Urinary bladder (tissue), 4 donors: ENCODE measurements around the gene NUMB. TPM values are rescaled to one million over a fixed set of nuclear protein-coding genes. Genes with fewer than 3 reads are reported as not detected.

Experiments used
- DNase-seq: peaks from one replicate; pipeline ENCODE4 v3.0.0-alpha.2; 2015; ENCODE audit errors: extremely low spot score
- H3K27ac ChIP-seq: one replicate; pipeline ENCODE4 v1.5.1; 2013; ENCODE audit warnings: low read depth, mild to moderate bottlenecking, moderate library complexity
- H3K36me3 ChIP-seq: one replicate; pipeline ENCODE4 v1.6.1; 2013; ENCODE audit warnings: mild to moderate bottlenecking, moderate library complexity; ENCODE audit not compliant: insufficient read depth
- H3K4me1 ChIP-seq: one replicate; pipeline ENCODE4 v1.6.1; 2013; ENCODE audit warnings: mild to moderate bottlenecking, moderate library complexity; ENCODE audit not compliant: insufficient read depth
- H3K4me3 ChIP-seq: one replicate; pipeline ENCODE4 v1.5.1; 2013; ENCODE audit warnings: low read depth, low read length
- WGBS: extraction: QIAGEN DNeasy Blood & Tissue Kit; methylation state at CpG from one replicate; pipeline ENCODE4 v1.1.7; 2013; 5-methylcytosine and 5-hydroxymethylcytosine counted together
- polyA plus RNA-seq: library from polyadenylated mRNA; stranded (reverse); fragments of 200-250 nt; gene quantifications from one replicate; pipeline ENCODE4 v1.2.3, GENCODE V29; 2013
- total RNA-seq: library from RNA; depleted of rRNA; stranded (reverse); fragments of >200 nt; gene quantifications from one replicate; pipeline ENCODE4 v1.2.3, GENCODE V29; 2014
- donor health status: healthy with polysubstance abuse.
- donor health status: healthy.

The NUMB gene
- total and polyA plus RNA-seq, 2 donors, result 52.3 to 57.9 TPM

- Histone ChIP-seq H3K27ac (no peak overlapping the region), H3K4me3 (no peak overlapping the region), H3K36me3 (no peaks in the 10 kb centered on the region), H3K4me1 (no peaks in the 10 kb centered on the region)
- no peak for DNase-seq
- 61% methylated on average over 6 of the region's 6 CpGs for WGBS
Observed at GRCh38 chr14:73272393-73272792, 186.0 kb downstream of the NUMB start.

- DNase-seq, result no peak
- Histone ChIP-seq H3K27ac (no peak overlapping the region), H3K4me3 (peak overlapping the region; percentile 13), H3K36me3 (no peaks in the 10 kb centered on the region), H3K4me1 (no peaks in the 10 kb centered on the region)
- WGBS, result 6% methylated on average over 48 of the region's 48 CpGs
Observed at GRCh38 chr14:73269729-73270531, 188.4 kb downstream of the NUMB start.

GRCh38 chr14:73267474-73267873 is 190.9 kb downstream of the NUMB start:
- no peaks in the 10 kb centered on the region for H3K36me3 ChIP-seq

GRCh38 chr14:73266317-73266716 is 192.0 kb downstream of the NUMB start:
- no peaks in the 10 kb centered on the region for H3K4me1 ChIP-seq
- H3K36me3 ChIP-seq, result no peaks in the 10 kb centered on the region
- no peak overlapping the region for H3K27ac ChIP-seq
- DNase-seq, result no peak
- 81% methylated on average over 7 of the region's 7 CpGs for WGBS
- H3K4me3 ChIP-seq, result no peak overlapping the region

More at GRCh38 chr14:73267474-73267873, 190.9 kb downstream of the NUMB start:
- H3K4me3 ChIP-seq, result no peak overlapping the region
- no peaks in the 10 kb centered on the region for H3K4me1 ChIP-seq
- no peak for DNase-seq
- 96% methylated on average over 6 of the region's 6 CpGs for WGBS
- no peak overlapping the region for H3K27ac ChIP-seq

GRCh38 chr14:73265721-73266046 is 192.7 kb downstream of the NUMB start:
- no peaks in the 10 kb centered on the region for H3K4me1 ChIP-seq
- DNase-seq, result no peak
- no peaks in the 10 kb centered on the region for H3K36me3 ChIP-seq
- 97% methylated on average over 3 of the region's 3 CpGs for WGBS
- H3K4me3 ChIP-seq, result no peak overlapping the region
- H3K27ac ChIP-seq, result no peak overlapping the region

- DNase-seq, result no peak
- Histone ChIP-seq H3K4me3 (no peak overlapping the region), H3K4me1 (no peaks in the 10 kb centered on the region), H3K27ac (no peak overlapping the region), H3K36me3 (no peaks in the 10 kb centered on the region)
- WGBS, result 86% methylated on average over 18 of the region's 18 CpGs
Observed at GRCh38 chr14:73264885-73265720, 193.2 kb downstream of the NUMB start.

- 91% methylated on average over 23 of the region's 23 CpGs for WGBS
- DNase-seq, result no peak
- Histone ChIP-seq H3K36me3 (no peaks in the 10 kb centered on the region), H3K4me3 (no peak overlapping the region), H3K27ac (no peak overlapping the region), H3K4me1 (no peaks in the 10 kb centered on the region)
Observed at GRCh38 chr14:73264080-73264884, 194.1 kb downstream of the NUMB start.

GRCh38 chr14:73263606-73264005 is 194.7 kb downstream of the NUMB start:
- no peak overlapping the region for H3K27ac ChIP-seq
- H3K36me3 ChIP-seq, result no peaks in the 10 kb centered on the region
- no peak overlapping the region for H3K4me3 ChIP-seq
- WGBS, result 83% methylated on average over 7 of the region's 7 CpGs
- no peaks in the 10 kb centered on the region for H3K4me1 ChIP-seq
- no peak for DNase-seq

- Histone ChIP-seq H3K4me1 (no peaks in the 10 kb centered on the region), H3K36me3 (no peaks in the 10 kb centered on the region), H3K4me3 (no peak overlapping the region), H3K27ac (no peak overlapping the region)
- 94% methylated on average over 20 of the region's 20 CpGs for WGBS
- DNase-seq, result no peak
Observed at GRCh38 chr14:73262427-73263183, 195.7 kb downstream of the NUMB start.

- Histone ChIP-seq H3K36me3 (no peaks in the 10 kb centered on the region), H3K4me3 (no peak overlapping the region), H3K27ac (no peak overlapping the region), H3K4me1 (no peaks in the 10 kb centered on the region)
- WGBS, result 91% methylated on average over 15 of the region's 15 CpGs
- DNase-seq, result no peak
Observed at GRCh38 chr14:73261520-73262426, 196.6 kb downstream of the NUMB start.

- H3K27ac ChIP-seq, result no peak overlapping the region
- no peak for DNase-seq
- no peaks in the 10 kb centered on the region for H3K4me1 ChIP-seq
- H3K36me3 ChIP-seq, result no peaks in the 10 kb centered on the region
- 76% methylated on average over 6 of the region's 6 CpGs for WGBS
- no peak overlapping the region for H3K4me3 ChIP-seq
Observed at GRCh38 chr14:73261075-73261474, 197.3 kb downstream of the NUMB start.

GRCh38 chr14:73260574-73260973 is 197.8 kb downstream of the NUMB start:
- Histone ChIP-seq H3K4me1 (no peaks in the 10 kb centered on the region), H3K4me3 (no peak overlapping the region), H3K36me3 (no peaks in the 10 kb centered on the region), H3K27ac (no peak overlapping the region)
- no peak for DNase-seq
- WGBS, result 75% methylated on average over 11 of the region's 11 CpGs
